ENCODE results near the gene BCAP31.

Gene BCAP31

DNA sequence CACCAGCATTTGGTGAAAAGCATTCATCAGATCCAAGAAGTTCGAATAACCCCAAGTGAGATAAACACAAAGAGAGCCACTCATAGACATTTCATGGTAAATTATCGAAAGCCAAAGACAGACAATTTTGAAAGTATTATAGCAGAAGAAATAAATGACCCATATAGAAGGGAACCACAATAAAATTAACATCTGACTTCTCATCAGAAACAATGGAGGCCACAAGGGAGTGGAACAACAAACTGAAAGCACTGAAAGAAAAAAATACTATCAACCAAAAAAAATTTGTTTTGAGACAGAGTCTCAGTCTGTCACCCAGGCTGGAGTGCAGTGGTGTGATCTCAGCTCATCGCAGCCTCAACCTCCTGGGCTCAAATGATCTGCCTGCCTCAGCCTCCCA, 64.9 kb downstream of the BCAP31 start:
- FAIRE-seq (no peak), DNase-seq (ENCODE audit: insufficient read length) (no peak)
- TF ChIP-seq TAF1 (IDR thresholded peaks at IDR 0.05; ENCODE audit: borderline replicate concordance, low read depth, low read length) (no peak), POLR2A (IDR thresholded peaks at IDR 0.05; ENCODE audit: low read depth, low read length) (no peak), POLR2AphosphoS5 (IDR thresholded peaks at IDR 0.05; ENCODE audit: low read depth, low read length) (no peak)

DNA sequence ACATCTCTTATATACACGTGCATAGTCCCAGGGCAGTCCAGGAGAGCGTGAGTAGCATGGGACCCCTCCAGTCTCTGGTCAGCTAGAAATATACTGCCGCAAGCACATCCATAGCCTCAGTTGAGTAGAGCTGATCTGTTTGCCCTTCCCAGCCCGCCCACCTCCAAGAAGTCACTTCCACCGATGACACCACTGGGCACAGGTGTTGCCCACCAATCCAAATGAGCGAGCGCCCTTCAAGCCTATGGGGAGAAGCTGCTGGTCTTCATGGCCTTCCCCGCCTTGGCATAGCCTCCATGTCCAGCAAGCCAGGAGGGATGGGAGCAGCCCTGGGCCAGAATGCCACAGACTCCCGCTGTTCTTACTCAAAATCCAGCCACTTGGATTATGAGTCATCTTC, 67.0 kb downstream of the BCAP31 start:
- TF ChIP-seq POLR2A (IDR thresholded peaks at IDR 0.05; ENCODE audit: low read depth, low read length): no peak
- no peak for TF ChIP-seq TAF1 (IDR thresholded peaks at IDR 0.05; ENCODE audit: borderline replicate concordance, low read depth, low read length)
- TF ChIP-seq POLR2AphosphoS5 (IDR thresholded peaks at IDR 0.05; ENCODE audit: low read depth, low read length): no peak
- FAIRE-seq: no peak
- DNase-seq (ENCODE audit: insufficient read length): no peak

DNA sequence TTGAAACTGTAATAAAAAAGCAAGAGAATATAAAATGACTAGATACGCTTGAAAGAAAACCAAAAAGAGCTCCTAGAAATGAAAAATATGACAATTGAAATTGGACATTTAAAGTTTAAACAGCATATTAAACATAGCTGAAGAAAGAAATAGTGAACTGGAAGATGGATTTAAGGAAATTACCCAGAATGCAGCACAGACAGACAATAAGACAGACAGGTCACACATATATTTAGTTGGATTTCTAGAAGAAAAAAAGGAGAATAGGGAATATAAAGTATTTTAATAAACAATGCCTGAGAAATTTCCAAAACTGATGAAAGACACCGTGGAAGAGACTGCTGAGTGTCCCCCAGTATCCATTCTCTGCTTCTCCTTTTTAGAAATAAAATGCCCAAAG, 70.6 kb downstream of the BCAP31 start:
- no peak for FAIRE-seq
- no peak for DNase-seq (ENCODE audit: insufficient read length)
- no peak for TF ChIP-seq POLR2A (IDR thresholded peaks at IDR 0.05; ENCODE audit: low read depth, low read length)
- no peak for TF ChIP-seq POLR2AphosphoS5 (IDR thresholded peaks at IDR 0.05; ENCODE audit: low read depth, low read length)
- no peak for TF ChIP-seq TAF1 (IDR thresholded peaks at IDR 0.05; ENCODE audit: borderline replicate concordance, low read depth, low read length)

DNA sequence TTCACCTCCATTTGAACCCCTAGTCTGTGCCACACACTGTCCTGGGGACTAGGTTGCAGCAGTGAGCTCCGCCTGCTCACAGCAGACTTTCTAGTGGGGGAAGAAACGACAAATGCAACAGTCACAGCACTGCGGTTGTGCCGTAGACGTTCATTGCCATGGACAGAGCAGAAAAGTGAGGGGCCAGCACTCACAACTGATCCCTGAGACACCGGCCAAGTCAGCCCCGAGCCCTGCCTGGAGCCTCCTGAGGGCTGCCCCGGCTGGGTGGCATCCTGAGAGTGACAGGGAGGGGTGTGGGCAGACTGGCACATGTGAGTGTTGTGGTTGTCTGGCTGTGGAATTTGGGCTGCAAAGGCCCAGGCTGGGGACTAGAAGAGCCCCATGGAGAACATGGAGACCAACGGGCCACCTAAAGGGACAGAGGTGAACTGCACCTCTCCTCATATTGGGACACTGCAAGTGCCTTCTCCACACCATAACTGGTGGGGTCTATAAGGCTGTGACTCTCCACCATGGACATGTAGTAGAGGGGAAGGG, 72.6 kb downstream of the BCAP31 start:
- no peak for TF ChIP-seq TAF1 (IDR thresholded peaks at IDR 0.05; ENCODE audit: borderline replicate concordance, low read depth, low read length)
- TF ChIP-seq POLR2AphosphoS5 (IDR thresholded peaks at IDR 0.05; ENCODE audit: low read depth, low read length): no peak
- no peak for TF ChIP-seq POLR2A (IDR thresholded peaks at IDR 0.05; ENCODE audit: low read depth, low read length)
- peak; percentile 31 for DNase-seq (ENCODE audit: insufficient read length)
- FAIRE-seq: no peak

DNA sequence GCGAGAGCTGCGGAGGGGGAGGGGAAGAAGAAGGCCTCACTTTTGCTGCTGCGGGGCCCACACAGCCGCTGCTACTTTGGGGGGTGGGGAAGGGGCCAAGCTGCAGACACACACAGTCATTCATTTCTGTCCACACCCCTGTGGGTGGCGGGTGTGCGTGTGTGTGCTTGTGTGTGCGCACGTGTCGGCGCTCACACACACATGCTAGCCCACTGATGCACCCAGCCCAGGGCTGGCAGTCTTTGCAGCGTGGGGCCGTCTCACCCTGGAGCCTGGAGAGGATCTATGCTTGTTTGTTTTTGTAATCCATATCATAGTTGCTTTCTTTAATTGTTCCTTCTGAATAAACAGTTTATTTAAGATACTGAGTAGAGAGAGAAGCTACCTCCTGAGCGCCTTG, 73.2 kb downstream of the BCAP31 start:
- TF ChIP-seq TAF1 (IDR thresholded peaks at IDR 0.05; ENCODE audit: borderline replicate concordance, low read depth, low read length): no peak
- DNase-seq (ENCODE audit: insufficient read length) (no peak), FAIRE-seq (no peak)
